ENCODE results near the gene ZBTB43.

ZBTB43 gene, protein sequence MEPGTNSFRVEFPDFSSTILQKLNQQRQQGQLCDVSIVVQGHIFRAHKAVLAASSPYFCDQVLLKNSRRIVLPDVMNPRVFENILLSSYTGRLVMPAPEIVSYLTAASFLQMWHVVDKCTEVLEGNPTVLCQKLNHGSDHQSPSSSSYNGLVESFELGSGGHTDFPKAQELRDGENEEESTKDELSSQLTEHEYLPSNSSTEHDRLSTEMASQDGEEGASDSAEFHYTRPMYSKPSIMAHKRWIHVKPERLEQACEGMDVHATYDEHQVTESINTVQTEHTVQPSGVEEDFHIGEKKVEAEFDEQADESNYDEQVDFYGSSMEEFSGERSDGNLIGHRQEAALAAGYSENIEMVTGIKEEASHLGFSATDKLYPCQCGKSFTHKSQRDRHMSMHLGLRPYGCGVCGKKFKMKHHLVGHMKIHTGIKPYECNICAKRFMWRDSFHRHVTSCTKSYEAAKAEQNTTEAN

DNA sequence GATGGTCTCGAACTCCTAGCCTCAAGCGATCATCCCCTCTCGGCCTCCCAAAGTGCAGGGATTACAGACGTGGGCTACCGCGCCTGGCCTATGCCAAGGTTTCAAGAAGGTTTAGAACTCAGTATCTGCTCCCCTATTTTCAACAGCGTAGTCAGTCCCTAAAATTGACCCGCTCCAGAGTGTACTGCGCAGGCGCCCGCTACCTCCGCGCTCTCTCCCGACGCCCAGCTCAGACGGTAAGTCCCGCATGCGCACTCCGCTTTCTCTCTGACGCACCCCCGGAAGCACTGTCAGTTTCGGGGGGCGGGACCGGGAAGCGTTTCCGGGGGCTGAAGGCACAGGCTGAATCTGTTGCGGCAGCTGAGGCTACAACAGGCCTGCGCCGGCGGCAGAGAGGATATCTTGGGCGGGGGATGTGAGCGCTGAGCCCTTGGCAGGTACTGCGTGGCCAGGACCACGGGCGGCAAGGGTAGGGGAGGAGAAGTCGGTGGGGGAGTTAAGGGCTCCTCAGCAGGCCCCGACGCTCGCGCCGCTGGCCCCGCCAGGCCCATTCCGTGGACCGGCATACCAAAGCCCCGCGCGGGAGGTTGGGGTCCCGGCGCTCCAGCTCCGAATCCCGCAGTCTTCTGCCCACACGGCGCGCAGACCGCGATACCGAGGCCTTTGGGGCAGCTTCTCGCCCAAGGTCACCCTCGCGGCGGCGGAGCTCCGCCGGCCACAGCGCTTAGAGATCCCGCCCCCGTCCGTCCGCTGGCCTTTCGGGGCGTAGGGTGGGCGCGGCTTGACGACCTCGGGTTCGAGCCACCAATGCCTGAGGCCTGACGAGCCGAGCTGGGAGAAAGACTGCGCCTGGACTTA is at the start of gene ZBTB43:
Gene ZBTB43, plus strand, starts transcription at position 345 of the 858 bp plus-strand sequence. CDS start 27,470 bp downstream, outside the sequence.
- peak within 1 kb of the TSS; percentile 92 for H3K4me3 ChIP-seq (ENCODE audit: low read length)
- TF ChIP-seq, protein P1, sequence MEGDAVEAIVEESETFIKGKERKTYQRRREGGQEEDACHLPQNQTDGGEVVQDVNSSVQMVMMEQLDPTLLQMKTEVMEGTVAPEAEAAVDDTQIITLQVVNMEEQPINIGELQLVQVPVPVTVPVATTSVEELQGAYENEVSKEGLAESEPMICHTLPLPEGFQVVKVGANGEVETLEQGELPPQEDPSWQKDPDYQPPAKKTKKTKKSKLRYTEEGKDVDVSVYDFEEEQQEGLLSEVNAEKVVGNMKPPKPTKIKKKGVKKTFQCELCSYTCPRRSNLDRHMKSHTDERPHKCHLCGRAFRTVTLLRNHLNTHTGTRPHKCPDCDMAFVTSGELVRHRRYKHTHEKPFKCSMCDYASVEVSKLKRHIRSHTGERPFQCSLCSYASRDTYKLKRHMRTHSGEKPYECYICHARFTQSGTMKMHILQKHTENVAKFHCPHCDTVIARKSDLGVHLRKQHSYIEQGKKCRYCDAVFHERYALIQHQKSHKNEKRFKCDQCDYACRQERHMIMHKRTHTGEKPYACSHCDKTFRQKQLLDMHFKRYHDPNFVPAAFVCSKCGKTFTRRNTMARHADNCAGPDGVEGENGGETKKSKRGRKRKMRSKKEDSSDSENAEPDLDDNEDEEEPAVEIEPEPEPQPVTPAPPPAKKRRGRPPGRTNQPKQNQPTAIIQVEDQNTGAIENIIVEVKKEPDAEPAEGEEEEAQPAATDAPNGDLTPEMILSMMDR (conservative IDR thresholded peaks at IDR 0.05; ENCODE audit: low read depth, low read length): no peak
- peak; percentile 75 for DNase-seq (ENCODE audit: low read depth)

DNA sequence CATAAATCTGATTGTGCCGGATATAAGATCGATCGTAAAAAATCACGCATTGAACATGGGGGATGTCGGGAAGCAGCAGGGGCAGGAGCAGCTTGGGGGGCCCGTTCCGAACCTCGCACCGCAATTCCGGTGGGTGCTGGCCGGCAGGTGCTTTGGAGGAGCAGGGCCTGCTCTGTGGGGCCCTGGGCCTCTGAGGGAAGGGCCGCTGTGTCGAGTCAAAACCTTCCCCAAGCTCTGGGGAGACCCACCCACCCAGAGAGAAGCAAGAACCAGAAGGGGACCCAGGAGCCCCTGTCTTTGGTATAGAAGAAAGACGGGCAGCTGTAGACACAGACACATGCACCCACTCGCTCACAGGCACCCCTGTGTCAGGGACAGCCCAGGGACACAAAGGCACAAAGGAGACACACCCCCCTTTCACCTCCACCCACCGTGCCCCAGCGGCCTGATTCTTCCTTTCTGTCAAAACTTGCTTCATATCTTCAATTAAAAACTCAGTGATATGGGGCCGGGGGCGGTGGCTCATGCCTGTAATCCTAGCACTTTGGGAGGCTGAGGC is 49.4 kb upstream of the ZBTB43 start:
- TF ChIP-seq, protein P1 (conservative IDR thresholded peaks at IDR 0.05; ENCODE audit: low read depth, low read length): no peak
- DNase-seq (ENCODE audit: low read depth): no peak
- no peak overlapping the region for H3K4me3 ChIP-seq (ENCODE audit: low read length)

DNA sequence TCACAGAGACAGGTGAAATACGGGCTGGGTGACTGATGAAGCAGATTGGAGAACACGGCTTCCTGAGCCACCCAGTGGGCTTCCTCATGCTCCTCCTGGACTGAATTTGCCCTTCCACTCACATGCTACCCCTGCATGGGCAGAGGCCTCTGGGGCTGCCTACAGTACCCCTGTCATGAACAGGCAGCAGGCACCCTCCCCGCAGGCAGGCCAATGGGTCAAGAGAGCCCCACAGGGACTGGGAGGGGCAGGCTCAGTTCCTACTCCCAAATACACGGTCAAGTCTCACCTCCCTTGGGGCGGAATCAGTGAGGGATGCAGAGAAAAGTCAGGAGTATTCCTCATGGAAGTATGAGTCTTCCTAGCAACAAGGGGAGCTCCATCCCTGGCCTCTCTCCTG is 48.6 kb upstream of the ZBTB43 start:
- H3K4me3 ChIP-seq (ENCODE audit: low read length): no peak overlapping the region
- no peak for DNase-seq (ENCODE audit: low read depth)
- TF ChIP-seq, protein P1 (conservative IDR thresholded peaks at IDR 0.05; ENCODE audit: low read depth, low read length): no peak

DNA sequence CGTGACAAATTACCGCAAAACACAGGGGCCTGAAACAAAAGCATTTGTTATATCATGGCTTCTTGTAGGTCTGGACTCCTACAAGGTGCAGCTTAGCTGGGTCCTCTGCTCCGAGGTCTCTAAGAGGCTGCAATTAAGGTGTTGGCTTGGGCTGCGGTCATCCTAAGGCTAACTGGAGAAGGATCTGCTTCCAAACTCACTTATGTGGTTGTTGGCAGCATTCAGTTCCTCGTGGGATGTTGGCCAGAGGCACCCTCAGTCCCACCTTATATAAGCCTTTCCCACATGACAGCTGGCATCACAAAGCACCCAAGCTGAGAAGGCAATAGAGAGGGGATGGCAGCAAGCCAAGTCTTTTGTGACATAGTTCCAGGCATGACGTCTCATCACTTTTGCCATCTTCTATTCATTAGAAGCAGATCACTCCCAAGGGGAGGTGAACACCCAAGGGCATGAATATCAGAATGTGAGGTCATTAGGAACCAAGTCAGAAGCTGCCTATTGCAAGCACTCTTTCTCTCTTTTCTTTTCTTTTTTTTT is 47.9 kb upstream of the ZBTB43 start:
- no peak for DNase-seq (ENCODE audit: low read depth)
- H3K4me3 ChIP-seq (ENCODE audit: low read length): no peak overlapping the region
- TF ChIP-seq, protein P1 (conservative IDR thresholded peaks at IDR 0.05; ENCODE audit: low read depth, low read length): no peak

DNA sequence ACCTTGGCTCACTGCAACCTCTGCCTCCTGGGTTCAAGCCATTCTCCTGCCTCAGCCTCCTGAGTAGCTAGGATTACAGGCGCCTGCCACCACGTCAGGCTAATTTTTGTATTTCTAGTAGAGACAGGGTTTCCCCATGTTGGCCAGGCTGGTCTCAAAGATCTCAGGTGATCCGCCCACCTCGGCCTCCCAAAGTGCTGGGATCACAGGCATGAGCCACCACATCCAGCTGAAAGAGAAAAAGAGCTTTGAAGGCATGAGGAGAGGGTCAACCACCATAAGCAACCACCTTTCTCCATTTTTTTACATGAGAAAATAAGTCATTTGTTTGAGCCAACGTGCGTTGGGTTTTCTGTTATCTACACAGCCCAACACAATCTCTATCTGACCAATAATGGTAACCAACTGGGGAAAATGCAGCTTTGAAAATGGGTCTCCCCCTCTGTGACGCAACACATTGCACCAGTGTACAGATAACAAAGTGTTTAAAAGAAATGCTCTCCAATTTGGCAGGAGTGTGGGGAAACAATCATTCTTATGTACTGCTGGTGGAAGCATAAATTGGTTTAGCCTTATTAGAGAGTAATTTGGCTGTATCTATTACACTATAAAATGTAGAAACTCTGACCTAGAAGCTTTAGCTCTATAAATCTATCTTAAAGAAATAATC is 45.8 kb upstream of the ZBTB43 start:
- H3K4me3 ChIP-seq (ENCODE audit: low read length): no peak overlapping the region
- no peak for DNase-seq (ENCODE audit: low read depth)
- TF ChIP-seq, protein P1 (conservative IDR thresholded peaks at IDR 0.05; ENCODE audit: low read depth, low read length): no peak

DNA sequence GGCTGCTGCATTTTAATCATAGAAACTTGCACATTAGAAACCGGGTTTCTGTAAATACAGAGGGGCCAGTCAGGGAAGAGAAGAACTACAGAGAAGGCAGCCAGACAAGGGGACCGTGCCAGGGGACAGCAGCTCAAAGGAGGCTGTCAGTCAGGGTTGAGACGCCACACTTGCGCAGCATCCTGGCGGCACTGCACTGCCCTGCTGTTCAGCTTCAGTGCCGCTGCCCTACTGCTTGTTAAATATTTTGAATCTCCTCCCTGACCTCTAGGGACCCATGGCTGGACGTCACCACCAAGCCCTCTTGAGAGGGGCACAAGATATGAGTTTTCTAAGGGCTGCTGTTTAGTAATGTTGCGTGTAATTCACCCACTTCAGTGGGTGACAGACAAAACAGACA is 43.6 kb upstream of the ZBTB43 start:
- TF ChIP-seq, protein P1 (conservative IDR thresholded peaks at IDR 0.05; ENCODE audit: low read depth, low read length): no peak
- no peak overlapping the region for H3K4me3 ChIP-seq (ENCODE audit: low read length)
- no peak for DNase-seq (ENCODE audit: low read depth)

All from retinal pigment epithelial cell (primary cell).